ENCODE data around the gene HDGFL2.

DNA sequence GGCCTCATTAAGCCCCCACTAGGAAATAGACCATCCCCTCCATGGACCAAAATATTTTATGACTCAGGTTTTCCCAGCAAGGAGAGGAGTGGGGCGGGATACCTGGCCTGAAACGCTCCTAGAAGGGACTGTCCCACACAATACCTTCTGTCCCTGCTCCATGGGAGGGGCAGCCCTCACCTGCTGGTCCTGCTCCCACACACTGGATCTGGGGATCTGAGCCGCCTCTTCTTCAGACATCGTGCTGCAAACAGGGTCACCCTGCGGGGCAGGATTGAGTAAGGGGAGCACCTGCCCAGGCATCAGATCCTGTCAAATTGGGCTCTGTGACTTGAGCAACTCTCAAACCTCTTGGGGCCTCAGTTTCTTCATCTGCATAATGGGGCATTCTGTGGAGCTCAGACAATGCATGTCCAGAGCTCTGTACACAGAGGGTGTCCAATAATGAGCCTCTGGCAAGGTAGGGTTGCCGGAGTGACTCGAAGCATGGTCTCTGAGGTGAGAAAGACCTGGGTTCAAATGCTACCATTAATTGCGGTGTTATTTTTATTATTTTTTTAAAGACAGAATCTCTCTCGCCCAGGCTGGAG, 61.8 kb downstream of the HDGFL2 start:
- TF ChIP-seq, protein P1, sequence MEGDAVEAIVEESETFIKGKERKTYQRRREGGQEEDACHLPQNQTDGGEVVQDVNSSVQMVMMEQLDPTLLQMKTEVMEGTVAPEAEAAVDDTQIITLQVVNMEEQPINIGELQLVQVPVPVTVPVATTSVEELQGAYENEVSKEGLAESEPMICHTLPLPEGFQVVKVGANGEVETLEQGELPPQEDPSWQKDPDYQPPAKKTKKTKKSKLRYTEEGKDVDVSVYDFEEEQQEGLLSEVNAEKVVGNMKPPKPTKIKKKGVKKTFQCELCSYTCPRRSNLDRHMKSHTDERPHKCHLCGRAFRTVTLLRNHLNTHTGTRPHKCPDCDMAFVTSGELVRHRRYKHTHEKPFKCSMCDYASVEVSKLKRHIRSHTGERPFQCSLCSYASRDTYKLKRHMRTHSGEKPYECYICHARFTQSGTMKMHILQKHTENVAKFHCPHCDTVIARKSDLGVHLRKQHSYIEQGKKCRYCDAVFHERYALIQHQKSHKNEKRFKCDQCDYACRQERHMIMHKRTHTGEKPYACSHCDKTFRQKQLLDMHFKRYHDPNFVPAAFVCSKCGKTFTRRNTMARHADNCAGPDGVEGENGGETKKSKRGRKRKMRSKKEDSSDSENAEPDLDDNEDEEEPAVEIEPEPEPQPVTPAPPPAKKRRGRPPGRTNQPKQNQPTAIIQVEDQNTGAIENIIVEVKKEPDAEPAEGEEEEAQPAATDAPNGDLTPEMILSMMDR (IDR thresholded peaks at IDR 0.05 in 8 of 11, conservative IDR thresholded peaks at IDR 0.05 in 3 of 11), result no peak
- no peak for TF ChIP-seq POLR2AphosphoS5 (IDR thresholded peaks at IDR 0.05)

Data from spleen (tissue), 7 donors.